HEK293 (cell line): ENCODE data around the gene SPECC1L.

Experiments
- RBAK ChIP-seq: fragments of 450-650 bp; formaldehyde crosslinking; IDR thresholded peaks from 2 replicates; pipeline ENCODE4 v1.5.1; 2016; ENCODE audit warnings: missing biosample characterization, missing genetic modification characterization
- ZBTB49 ChIP-seq: fragments of 450-650 bp; formaldehyde crosslinking; IDR thresholded peaks from 2 replicates; pipeline ENCODE4 v1.5.1; 2016; ENCODE audit warnings: missing biosample characterization, missing genetic modification characterization, low read depth
- ZNF121 ChIP-seq: fragments of 450-650 bp; formaldehyde crosslinking; IDR thresholded peaks from 2 replicates; pipeline ENCODE4 v1.5.1; 2016; ENCODE audit warnings: missing biosample characterization, missing genetic modification characterization
- ZNF138 ChIP-seq: fragments of 450-650 bp; formaldehyde crosslinking; IDR thresholded peaks from 2 replicates; pipeline ENCODE4 v1.5.1; 2016; ENCODE audit warnings: missing biosample characterization, missing genetic modification characterization, borderline replicate concordance
- ZNF2 ChIP-seq: fragments of 450-650 bp; formaldehyde crosslinking; IDR thresholded peaks from 2 replicates; pipeline ENCODE4 v1.5.1; 2016; ENCODE audit warnings: missing biosample characterization, missing genetic modification characterization
- ZNF501 ChIP-seq: fragments of 450-650 bp; formaldehyde crosslinking; IDR thresholded peaks from 2 replicates; pipeline ENCODE4 v1.5.1; 2016; ENCODE audit warnings: missing biosample characterization, missing genetic modification characterization
- ZNF629 ChIP-seq: fragments of 450-650 bp; formaldehyde crosslinking; IDR thresholded peaks from 2 replicates; pipeline ENCODE4 v1.5.1; 2017; ENCODE audit warnings: missing biosample characterization, missing genetic modification characterization
- ZNF701 ChIP-seq: fragments of 450-650 bp; formaldehyde crosslinking; IDR thresholded peaks from 2 replicates; pipeline ENCODE4 v1.5.1; 2016; ENCODE audit warnings: missing biosample characterization, missing genetic modification characterization
- TF ChIP-seq, protein P1 (sequence below): fragments of 450-650 bp; formaldehyde crosslinking; IDR thresholded peaks from 2 replicates; pipeline ENCODE4 v1.5.1; 2016; ENCODE audit warnings: missing biosample characterization, missing genetic modification characterization
- TF ChIP-seq, protein P2 (sequence below): IDR thresholded peaks from 2 replicates; pipeline ENCODE4 v1.6.1; 2011; ENCODE audit warnings: mild to moderate bottlenecking, low read depth, low read length, borderline replicate concordance

GRCh38 chr22:24393012-24393559 lies 122.5 kb downstream of the SPECC1L start:
- TF ChIP-seq, protein P1, sequence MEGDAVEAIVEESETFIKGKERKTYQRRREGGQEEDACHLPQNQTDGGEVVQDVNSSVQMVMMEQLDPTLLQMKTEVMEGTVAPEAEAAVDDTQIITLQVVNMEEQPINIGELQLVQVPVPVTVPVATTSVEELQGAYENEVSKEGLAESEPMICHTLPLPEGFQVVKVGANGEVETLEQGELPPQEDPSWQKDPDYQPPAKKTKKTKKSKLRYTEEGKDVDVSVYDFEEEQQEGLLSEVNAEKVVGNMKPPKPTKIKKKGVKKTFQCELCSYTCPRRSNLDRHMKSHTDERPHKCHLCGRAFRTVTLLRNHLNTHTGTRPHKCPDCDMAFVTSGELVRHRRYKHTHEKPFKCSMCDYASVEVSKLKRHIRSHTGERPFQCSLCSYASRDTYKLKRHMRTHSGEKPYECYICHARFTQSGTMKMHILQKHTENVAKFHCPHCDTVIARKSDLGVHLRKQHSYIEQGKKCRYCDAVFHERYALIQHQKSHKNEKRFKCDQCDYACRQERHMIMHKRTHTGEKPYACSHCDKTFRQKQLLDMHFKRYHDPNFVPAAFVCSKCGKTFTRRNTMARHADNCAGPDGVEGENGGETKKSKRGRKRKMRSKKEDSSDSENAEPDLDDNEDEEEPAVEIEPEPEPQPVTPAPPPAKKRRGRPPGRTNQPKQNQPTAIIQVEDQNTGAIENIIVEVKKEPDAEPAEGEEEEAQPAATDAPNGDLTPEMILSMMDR (tag by site-specific recombination) = no peak
- no peak for TF ChIP-seq ZNF2
- TF ChIP-seq ZBTB49 (tag by site-specific recombination) = no peak
- no peak for TF ChIP-seq RBAK (tag by site-specific recombination)
- TF ChIP-seq ZNF121 (tag by site-specific recombination) = no peak
- no peak for TF ChIP-seq ZNF629 (tag by site-specific recombination)
- TF ChIP-seq ZNF701 = no peak
- no peak for TF ChIP-seq ZNF501
- TF ChIP-seq ZNF138 (tag by site-specific recombination) = no peak
- TF ChIP-seq, protein P2, sequence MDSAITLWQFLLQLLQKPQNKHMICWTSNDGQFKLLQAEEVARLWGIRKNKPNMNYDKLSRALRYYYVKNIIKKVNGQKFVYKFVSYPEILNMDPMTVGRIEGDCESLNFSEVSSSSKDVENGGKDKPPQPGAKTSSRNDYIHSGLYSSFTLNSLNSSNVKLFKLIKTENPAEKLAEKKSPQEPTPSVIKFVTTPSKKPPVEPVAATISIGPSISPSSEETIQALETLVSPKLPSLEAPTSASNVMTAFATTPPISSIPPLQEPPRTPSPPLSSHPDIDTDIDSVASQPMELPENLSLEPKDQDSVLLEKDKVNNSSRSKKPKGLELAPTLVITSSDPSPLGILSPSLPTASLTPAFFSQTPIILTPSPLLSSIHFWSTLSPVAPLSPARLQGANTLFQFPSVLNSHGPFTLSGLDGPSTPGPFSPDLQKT = no peak
